GM04504 (cell line): Measurements from ENCODE around the gene RALGPS1.

ENCODE experiments used
- DNase-seq: peaks from one replicate; pipeline ENCODE4 v3.0.0-alpha.2; 2012; ENCODE audit warnings: low read depth

Gene RALGPS1

DNA sequence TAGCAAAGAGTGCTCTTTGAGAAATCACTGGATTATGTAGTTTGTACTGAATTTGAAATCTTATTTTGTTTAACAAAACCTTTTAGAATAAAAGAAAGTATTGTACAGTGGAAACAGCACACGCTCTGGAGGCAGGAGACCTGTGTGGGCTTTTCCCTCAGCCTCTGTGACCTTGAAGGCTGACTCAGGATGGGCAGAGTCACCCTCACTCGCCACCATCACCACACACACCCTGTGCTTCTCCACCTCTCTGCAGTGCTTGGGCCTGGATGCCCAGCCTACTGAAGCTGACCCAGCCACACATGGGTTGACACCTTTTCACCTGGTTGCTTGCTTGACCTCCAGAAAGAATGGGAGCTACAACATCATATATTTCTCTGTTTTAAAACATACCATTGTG, 188.2 kb downstream of the RALGPS1 start:
- no peak for DNase-seq

DNA sequence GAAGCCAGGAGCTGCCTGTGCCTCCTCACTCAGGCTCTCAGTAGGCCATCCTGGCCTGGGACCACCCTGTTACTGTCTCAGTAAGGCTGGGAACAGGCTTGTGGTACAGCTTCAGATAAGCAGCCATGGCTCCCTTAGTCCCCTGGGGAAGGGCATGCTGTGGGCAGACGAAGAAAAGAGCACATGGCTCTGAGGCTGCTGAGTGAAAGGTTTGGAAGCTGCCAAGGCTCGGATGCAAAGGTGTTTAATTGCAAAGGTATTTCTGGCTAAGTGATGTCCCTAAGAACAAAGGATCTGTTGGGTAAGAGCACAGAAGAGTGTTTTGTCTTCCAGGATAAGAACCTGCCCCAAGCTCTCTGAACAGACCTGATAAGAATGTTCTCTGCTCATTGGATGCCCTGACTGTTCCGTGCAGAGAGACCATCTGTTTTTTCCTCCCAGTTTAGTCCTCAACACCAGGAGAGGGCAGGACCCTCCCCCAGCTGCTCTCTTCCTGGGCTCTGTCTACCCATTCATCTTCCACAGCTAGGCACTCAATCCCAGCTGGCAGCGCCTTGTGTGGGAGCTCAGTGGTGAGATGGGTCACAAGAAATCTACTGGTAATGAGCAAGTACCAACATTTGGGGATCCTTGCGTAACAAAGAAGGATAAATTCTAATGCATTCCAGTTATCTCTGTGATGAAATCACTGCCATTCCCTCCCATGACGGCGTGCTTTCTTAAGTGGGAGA, 190.2 kb downstream of the RALGPS1 start:
- no peak for DNase-seq

DNA sequence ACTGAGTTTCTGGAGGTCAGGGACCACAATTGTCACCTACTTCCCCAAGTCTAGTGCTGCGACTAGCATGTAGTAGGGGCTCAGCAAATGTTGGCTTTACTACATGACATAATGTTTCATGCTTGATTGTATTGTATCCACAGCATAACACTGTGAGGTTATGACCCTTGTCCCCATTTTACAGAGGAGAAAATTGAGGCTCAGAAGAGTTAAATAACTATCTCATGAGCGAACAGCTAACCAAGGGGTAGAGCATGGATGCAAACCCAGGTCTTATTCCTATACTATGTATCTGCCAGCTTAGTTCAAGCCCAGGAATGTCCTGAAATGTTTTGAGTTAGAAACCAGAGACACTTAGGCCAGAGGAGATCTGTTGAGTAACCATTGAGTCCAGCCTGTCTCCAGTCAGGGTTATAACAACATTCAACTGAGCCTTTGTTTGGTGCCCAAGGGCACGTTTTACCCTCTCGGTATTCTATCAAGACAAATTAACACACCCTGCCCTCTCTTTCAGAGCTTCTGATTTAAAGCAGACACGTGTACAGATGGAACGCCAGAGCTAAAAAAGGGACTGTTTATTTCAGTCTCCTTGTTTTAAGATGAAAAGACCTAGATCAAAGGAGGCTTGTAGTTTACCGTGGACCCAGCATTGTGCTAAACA, 191.4 kb downstream of the RALGPS1 start:
- no peak for DNase-seq

DNA sequence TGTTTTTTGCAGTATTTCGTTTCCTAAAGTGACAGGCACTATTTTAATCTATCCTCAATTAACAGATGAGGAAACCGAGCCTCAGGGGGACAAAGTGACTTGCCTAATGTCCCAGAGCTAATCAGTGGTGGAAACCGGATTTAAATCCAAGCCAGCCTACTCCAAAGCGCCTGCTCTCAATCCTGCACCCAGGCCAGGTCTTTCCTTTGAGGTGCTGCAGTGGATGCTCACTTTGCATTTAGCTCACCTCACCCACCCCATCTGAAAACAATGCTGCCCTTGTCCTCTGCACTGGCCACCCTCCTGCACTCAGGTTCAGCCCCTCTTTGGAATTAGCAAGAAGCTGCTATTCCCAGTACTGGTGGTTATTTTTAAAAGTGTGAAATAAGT, 191.9 kb downstream of the RALGPS1 start:
- DNase-seq, result no peak

DNA sequence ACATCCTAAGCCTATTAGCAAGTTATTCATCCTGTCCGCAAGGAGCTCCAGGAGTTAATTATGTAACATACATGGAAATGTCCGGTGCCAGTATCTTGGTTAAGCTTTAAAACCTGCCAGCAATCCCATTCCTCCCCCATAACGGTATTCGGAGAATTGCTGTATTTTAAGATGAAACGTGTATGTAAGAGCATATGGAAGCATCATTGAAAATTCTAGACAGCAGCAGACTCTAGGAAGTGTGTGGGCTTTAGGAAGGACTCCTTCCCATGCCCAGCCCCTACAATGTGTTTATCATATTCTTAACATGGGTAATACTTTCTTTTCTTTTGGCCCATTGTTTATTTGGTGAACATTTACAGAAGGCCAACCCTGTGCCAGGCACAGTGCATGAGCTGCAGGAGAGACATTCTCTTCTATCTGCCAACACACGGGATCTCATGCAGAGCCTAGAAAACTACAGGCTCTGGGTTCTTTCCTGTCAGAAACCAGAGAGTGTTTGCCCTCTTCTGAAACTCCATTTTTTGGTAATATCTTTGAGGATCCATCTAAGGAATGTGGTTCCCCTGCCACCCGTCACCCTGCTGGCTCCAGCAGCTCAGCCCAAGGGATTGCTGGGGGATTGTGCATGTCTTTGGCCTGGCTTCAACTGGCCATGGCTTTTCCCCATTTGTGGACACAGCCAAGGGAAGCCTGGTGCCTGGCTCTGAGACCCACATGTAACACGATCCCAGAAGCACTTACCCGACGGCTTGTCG, 192.8 kb downstream of the RALGPS1 start:
- no peak for DNase-seq

DNA sequence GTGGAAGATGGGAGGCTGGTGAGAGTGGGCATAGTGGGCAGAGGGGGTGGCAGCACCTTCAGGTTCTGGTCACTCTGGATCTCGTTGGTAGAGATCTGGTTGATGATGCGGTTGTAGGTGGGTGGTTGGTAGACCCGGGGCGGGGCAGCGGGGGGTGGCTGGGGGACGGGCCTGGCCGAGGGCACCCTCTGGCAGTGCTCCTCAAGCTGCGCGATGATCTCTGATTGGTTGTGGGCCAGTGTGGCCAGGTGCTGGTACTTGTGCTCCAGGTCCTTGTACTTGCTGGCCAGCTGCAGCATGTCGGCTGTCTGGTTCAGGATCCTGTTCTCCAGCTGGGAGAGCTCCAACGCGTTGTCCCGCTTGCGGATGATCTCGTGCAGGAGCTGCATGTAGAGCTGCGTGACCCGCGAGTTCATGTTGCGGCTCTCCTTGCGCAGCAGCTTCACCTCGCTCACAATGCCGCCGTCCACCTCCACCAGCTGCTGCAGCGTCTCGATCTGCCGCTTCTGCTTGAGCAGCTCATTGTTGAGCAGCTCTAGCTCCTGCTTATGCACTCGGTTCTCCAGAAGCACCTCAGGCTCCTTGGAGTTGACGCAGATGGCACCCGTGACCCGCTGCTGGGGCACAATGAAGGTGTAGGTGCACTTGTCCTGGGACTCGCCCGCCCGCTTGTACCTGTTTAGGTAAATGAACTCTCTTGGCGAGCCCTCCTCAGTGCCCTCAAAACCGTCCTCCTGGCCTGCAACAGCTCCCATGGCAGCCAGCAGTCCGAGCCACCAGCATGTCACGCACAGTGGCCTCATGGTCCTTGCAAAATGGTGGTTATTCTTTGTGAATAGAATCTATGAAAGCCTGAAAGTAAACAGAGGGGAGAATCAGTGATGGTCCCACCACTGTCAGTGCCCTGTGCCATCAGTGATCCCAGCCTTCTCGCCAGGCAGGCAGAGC, 193.6 kb downstream of the RALGPS1 start:
- DNase-seq, result no peak

DNA sequence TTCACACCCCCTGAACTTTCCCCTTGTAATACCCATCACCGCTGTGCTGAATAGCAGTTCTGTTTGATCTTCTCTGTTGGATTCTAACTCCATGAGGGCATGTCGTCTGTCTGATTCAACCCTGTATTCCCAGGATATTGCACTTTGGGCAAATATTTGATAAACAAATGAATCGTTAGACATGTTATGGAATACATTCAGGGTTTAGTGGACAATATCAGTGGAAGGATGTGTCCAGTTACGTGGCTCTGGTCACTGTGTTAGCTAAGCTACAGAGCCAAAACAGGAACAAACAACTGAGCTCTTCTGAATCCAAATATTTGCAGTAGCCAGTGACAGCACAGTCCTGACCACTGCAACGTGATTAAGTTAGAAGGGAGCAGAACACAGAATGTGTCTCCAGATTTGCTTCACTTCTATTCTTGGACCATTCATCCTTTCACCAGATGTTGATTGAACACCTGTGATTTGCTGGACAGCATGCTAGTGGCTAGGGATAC, 194.7 kb downstream of the RALGPS1 start:
- no peak for DNase-seq

DNA sequence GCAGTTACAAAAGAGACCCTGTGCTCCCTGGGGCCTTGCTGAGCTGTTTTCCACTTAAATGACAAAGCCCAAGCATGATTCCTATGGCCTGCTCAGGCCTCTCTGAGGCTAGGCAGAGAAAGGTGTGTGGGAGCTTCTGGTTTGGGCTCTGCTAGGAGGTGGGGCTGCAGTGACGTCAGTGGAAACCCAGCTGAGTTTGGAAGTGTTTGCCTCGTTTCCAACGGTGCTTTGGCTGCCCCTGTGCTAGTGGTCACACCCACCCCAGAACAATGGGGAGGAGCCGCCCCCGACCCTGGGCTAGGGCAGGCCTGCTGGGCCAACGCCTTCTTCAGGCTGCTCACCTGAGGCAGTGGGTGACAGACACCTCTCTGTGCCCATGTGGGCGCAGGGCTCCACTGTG, 197.5 kb downstream of the RALGPS1 start:
- DNase-seq, result no peak

DNA sequence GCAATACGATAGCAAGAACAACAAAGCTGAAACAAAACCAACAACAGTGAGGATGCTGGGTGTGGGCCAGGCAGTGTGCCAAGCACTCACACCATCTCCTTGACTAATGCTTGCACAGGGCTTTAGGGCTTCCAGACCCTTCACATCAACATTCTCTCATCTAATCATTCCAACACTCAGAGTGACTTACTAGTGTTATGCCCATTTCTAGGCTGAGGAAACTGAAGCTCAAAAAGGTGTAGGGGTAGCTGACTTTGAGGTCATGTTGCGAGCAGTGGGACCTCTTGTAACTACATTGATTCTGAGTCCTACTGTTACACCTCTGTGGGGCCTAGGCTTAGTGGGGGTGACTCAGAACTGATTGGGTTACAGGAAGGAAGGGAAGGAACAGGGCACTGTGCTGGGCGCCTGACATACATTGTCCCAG, 198.2 kb downstream of the RALGPS1 start:
- DNase-seq, result no peak

DNA sequence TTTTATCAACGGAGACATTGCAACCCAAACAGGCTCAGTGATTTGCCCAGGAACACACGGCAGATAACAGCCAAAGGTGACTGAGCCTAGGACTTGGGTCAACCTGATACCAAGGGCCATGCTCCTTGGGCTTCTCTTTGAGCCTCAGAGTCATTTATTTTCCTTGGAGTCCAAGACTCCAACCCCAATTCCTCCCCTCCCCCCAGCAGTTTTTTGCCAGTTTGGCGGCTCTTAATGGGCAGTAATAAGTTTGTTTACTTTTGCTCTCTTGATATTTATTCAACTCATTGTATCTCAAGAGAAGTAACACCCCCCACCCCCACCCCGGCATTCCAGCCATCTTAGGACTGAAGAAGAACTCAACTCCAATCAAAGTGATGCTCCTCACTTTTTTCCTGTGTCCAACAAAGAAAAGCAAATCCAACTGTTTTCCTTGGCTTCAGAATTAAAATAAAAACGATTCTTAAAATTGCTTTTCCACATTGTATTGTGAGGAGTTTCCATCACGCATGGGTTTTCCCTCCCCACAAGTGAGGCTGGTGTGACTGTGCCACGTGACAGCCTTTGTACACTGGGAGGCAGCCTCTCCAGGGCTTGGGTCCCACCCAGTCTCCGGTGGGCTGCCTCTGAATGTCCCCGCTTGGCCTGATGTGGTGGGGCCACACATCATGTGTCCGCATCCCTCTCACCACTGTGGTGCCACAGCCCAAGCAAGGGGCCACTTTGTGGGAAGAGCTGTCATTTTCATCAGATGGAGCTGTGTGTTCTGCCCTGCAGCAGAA, 198.8 kb downstream of the RALGPS1 start:
- DNase-seq, result no peak

DNA sequence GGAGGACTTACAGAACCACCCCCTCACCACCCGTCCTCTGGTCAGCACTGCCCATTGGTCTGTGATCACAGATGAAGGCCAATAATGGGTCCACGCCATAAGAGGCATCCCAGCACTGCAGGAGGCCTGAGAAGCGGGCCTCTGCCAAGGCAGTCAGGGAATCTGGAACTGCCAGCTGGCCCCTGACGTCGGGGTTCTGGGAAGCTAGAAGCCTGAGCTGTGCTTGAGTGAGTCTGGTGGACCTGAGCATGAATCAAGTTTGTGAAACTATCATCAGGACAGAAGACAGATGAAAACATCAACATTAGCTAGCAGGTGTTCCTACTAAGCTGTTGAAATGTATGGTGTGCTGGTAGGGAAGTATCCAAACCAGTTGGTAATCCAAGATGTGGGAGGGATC, 200.0 kb downstream of the RALGPS1 start:
- no peak for DNase-seq

DNA sequence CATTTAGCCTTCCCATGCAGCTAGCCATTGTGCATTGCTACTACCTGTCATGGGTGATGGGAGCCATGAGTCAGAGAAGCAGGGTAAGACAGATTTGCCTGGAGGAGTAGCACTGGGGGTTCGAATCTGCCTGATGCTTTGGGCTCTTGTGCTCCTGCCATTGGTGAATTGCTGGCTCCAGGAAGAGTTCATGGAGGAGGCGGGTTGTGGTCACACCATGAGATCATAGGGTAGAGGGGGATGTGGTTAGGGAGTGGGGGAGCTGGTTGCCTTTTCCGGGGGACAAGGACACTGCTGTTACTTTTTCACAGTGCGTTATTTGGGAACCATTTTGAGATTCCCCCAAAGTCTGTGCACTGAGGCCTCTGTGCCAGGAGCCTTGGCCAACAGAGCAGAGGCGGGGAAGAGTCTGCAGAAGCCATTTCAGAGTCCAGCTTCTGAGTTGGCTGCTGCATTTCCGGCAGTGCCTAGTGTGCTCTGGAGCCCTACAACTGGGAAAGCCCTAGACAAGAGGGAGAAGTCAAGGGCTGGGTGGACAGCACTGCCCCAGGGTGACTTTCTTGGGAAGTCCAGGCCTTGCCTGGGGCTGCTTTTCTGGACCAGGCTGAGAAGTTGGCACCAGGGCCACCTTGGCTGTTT, 201.6 kb downstream of the RALGPS1 start:
- DNase-seq, result no peak

DNA sequence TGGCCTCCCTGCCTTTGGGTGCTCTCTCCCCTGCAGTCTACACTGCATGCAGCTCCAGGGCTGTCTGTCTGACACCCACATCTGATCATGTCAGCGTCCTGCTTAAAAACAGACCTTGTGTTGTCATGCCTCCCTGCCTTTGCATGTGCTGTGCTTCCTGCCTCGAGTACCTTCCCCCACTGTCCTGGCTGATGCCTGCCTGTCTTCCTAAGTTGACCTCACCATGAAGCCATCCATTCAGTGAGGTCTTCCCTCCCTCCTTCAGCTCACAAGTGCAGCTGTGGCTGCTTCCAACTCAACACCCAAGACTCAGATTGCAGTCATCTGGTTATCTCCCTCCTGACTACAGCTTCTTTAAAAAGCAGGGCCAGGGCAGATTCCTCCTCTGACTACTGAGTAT, 202.4 kb downstream of the RALGPS1 start:
- DNase-seq, result no peak

DNA sequence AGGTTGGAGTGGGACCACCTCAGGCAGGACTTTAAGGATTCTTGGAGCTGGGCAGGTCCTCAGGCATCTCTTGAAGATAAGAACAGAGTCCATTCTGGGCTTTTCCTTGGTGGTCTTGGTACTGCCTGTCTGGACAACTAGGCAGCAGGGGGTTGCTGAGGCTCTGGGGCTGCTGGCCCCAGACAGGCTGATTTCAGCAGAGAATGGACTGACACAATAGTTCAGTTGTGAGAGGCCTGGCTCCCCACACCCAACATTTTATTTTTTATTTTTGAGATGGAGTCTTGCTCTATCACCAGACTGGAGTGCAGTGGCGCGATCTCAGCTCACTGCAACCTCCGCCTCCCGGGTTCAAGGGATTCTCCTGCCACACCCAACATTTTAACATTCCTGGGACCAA, 203.2 kb downstream of the RALGPS1 start:
- no peak for DNase-seq

DNA sequence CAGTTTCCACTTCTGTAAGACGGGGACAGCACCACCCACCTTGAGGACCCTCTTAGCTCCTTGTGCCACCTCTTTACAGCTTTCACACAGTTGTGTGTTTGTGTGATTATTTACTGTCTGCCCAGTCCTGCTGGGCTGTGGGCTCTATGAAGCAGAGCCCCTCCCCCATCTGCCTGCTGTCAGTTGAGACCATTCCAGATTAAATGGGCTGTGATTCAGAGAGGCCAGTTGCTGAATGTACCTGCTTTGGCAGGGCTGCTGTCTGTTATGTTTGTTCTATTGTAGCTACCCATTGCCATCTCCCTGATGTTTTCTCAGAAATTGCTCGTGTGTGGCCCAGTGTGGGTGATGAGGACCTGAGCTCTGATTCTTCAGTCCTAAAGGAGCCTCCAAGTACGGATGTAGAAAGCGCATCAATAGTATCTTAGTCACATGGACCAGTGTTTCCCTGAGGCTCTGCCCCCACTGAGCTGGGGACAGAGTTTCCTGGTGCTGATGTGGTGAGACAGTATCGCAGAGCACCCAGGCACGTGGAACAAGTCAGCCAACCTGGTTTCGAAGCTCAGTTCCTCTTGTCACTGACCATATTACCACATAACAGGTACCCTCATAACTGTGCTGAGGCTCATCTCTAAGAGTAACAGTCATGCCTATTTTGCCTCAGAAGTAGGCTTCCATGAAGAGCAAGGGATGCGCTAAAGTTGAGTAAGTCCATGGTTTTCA, 204.2 kb downstream of the RALGPS1 start:
- DNase-seq, result no peak

DNA sequence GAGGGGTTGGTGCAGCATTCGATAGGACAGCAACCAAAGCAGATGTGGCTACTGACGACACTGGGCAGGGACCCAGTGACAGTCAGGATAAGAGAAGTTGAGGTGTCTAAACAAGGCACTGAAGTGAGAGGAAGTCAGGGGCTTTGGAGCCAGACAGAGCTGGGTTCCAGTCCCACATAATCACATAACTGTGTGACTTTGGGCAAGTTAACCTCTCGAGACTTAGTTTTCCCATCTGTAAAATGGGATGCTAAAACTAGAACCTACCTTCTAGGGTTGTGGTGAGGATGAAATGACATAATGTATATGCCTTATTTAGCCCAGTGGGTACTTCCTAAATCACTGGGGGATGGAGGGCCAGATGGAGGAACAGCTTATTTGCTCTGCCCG, 204.7 kb downstream of the RALGPS1 start:
- no peak for DNase-seq

DNA sequence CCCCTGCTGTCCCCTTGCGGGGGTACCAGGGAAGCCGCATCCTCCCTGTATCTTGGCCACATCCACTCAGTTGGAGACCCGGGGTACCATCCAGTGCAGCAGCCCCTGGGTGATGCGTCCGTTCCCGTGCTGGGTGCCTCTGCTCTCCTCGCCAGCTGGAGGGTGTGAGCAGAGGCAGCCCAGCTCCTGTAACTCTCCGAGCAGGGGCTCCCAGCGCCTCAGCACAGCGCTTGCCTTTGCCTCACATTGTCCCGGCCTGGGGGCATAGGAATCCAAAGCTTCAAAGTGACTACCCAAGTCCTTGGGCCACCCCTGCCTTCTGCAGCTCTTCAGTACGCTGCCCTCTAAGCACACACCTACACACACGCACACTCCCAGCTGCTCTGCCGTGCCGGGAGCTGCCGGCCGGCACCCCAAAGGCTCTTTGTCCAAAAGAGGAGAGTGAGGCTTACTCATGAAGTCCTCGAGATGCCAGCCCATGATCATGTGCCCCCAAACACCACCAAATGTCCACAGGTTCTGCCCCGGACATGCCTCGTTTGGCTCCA, 207.1 kb downstream of the RALGPS1 start:
- no peak for DNase-seq

DNA sequence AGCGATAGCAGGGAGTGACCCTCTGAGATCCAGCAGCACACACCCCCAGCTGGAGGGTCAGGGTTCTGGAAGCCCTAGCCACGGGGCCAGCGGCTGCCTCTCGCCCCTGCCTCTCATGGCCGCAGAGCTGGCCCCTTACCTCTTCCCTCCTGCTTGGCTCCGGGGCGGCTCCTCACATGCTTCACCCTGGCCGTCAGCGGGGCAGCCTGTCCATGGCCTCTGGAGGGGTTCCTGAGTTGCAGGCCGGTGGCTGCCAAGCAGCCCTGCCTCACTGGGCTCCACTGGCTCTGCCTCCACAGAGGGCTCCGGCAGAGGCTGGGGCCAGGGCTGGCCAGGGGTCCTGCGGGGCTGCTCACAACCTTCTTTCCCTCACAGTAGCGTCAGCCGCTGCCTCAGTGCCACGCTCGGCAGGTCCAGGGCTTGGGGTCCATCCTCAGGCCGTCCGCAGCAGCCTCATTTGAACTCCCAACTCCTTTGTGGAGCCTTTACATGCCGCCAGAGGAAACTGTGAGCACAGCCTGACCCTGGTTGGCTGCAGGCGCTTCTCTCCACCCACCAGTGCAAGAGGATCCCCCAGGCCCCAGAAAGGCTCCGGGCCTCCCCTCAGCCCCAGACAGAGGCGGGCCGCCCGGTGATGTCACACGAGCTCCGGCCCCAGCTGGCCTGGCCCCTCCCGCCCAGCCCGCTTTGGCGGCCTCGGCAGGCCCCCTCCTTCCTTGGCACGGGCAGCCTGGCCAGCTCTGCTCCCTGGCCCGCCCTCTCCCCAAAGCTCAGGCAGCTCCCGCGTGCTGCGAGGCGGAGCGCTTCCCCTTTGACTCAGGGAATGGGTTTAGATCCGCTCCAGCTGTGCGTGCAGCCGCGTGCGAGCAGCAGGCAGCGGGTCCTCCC, 207.8 kb downstream of the RALGPS1 start, which contains the start of gene ANGPTL2:
TSS of gene ANGPTL2 (minus strand) at position 460 of the 888 bp plus-strand sequence. CDS start 13,904 bp downstream, outside the sequence.
- DNase-seq, result peak; percentile 91
